ENCODE measurements around the gene ASIC4.

The ASIC4 gene

DNA sequence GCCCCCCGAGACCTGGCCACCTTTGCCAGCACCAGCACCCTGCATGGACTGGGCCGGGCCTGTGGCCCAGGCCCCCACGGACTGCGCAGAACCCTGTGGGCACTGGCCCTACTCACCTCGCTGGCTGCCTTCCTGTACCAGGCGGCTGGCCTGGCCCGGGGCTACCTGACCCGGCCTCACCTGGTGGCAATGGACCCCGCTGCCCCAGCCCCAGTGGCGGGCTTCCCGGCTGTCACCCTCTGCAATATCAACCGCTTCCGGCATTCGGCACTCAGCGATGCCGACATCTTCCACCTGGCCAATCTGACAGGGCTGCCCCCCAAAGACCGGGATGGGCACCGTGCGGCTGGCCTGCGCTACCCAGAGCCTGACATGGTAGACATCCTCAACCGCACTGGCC, 554 bp downstream of the ASIC4 start:
- no peak for DNase-seq (ENCODE audit: low read depth)
- H3K4me3 ChIP-seq (ENCODE audit: control insufficient read depth, low read depth, low read length) = no peak overlapping the region
- TF ChIP-seq, protein P1, sequence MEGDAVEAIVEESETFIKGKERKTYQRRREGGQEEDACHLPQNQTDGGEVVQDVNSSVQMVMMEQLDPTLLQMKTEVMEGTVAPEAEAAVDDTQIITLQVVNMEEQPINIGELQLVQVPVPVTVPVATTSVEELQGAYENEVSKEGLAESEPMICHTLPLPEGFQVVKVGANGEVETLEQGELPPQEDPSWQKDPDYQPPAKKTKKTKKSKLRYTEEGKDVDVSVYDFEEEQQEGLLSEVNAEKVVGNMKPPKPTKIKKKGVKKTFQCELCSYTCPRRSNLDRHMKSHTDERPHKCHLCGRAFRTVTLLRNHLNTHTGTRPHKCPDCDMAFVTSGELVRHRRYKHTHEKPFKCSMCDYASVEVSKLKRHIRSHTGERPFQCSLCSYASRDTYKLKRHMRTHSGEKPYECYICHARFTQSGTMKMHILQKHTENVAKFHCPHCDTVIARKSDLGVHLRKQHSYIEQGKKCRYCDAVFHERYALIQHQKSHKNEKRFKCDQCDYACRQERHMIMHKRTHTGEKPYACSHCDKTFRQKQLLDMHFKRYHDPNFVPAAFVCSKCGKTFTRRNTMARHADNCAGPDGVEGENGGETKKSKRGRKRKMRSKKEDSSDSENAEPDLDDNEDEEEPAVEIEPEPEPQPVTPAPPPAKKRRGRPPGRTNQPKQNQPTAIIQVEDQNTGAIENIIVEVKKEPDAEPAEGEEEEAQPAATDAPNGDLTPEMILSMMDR (conservative IDR thresholded peaks at IDR 0.05; ENCODE audit: control insufficient read depth, insufficient read depth, low read depth, low read length) = no peak

DNA sequence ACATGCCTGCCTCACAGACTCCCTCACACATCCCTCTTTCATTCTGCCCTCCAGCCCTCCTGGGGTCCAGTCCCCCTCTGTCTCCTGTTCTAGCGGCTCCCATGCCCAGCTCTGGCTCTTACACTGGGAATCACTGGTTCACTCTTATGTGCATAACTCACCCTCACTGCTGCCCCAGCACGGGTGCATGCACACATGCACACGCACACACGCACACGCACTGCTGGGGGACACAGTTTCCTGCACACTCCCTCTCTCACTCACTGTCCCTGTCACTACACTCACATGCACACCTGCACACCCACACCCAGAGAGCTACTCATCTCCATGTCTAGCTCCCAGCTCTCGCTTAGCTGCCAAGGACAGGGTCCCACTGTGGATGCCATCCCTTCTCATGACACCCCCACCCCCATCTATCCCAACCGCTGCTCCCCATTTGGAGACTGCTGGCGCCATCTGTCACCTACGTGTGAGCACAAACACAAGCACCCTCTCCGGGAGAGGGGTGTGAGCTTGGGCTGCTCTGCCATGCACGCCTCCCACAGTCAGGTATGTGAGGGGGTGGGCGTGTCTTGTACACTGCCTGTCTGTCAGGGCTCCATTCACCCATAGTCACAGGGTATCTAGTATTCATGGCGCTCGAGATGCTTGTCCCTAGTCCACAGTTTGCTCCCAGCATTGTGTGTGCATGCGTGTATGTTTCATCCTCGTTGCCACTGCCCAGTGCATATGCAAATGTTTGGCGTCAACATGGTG, 1.8 kb downstream of the ASIC4 start:
- H3K4me3 ChIP-seq (ENCODE audit: control insufficient read depth, low read depth, low read length) = no peak overlapping the region
- TF ChIP-seq, protein P1 (conservative IDR thresholded peaks at IDR 0.05; ENCODE audit: control insufficient read depth, insufficient read depth, low read depth, low read length) = no peak

DNA sequence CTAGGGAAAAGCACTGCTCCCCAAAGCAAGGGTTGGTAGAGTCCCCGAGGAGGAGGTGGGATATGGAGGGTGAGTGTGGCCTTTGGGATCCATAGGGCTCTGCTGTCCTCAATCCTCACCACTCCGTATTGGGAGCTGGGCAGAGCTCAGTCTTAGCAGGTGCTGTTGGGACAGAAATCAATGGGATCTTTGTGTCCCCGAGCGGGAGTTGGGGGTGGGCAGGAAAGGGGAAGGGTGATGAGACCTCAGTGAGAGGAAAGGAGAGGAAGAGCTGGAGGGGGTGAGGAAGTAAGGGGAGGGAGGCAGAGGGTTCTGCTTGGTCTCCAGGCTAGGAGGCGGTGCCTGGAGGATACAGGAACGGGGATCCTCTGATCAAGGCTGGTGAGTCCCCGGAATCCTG, 2.6 kb downstream of the ASIC4 start:
- no peak overlapping the region for H3K4me3 ChIP-seq (ENCODE audit: control insufficient read depth, low read depth, low read length)
- no peak for DNase-seq (ENCODE audit: low read depth)
- TF ChIP-seq, protein P1 (conservative IDR thresholded peaks at IDR 0.05; ENCODE audit: control insufficient read depth, insufficient read depth, low read depth, low read length) = no peak

More for the DNA sequence above, 1.8 kb downstream of the ASIC4 start:
- no peak for DNase-seq (ENCODE audit: low read depth)

DNA sequence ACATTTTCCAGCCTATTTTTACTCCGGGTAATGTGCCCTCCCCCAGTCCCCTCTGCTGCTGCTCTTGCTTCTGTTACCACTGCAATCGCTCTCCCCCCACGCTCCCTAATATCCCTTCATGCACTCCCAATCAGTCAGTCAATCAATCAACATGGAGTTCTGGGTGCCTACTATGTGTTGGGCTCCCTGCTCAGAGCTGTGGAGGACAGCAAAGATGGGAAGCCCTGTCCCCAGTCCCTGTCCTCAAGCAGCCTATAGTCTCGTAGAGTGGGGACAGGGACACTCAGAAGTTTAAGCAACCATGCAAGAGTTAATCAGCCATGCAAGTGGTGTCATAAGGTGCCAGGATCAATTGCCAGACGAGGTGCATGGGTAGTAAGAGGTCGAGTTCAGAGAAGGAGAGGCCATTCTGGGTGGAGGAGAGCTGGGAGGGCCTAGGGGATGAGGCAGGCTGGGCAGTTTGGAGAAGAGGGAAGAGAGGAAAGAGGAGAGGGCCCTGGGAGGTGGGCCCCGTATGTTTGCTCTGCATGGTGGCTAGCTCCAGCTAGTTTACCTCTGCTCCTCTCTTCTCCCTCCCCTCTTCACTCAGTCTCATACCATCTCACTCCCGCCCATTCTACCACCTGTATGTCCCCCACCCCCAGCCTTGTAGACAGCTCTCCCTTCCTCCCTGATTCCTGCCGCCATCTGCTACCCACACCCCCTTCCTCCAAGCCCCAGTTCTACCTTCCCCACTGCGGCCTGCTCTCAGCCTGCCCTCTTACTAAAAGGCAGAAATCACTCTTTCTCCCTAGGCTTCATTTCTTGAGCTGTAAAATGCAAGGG, 3.9 kb downstream of the ASIC4 start:
- TF ChIP-seq, protein P1 (conservative IDR thresholded peaks at IDR 0.05; ENCODE audit: control insufficient read depth, insufficient read depth, low read depth, low read length) = no peak
- no peak for DNase-seq (ENCODE audit: low read depth)
- no peak overlapping the region for H3K4me3 ChIP-seq (ENCODE audit: control insufficient read depth, low read depth, low read length)

DNA sequence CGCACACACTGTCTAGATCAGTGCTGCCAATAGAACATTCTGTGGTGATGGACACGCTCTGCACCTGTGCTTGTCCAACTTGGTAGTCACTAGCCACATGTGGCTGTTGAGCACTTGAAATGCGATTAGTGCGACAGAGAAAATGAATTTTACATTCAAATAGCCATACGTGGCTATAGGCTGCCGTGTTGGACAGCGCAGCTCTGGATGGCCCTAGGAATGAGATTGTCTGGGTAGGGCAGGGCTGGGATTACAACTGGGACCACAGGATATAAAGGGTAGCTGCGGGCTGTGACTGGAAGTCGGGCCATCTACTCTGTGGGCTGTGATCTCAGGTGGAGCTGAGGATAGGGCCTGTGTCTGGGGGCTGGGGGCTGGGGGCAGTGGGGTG, 5.2 kb downstream of the ASIC4 start:
- DNase-seq (ENCODE audit: low read depth) = no peak
- TF ChIP-seq, protein P1 (conservative IDR thresholded peaks at IDR 0.05; ENCODE audit: control insufficient read depth, insufficient read depth, low read depth, low read length) = no peak
- no peak overlapping the region for H3K4me3 ChIP-seq (ENCODE audit: control insufficient read depth, low read depth, low read length)

DNA sequence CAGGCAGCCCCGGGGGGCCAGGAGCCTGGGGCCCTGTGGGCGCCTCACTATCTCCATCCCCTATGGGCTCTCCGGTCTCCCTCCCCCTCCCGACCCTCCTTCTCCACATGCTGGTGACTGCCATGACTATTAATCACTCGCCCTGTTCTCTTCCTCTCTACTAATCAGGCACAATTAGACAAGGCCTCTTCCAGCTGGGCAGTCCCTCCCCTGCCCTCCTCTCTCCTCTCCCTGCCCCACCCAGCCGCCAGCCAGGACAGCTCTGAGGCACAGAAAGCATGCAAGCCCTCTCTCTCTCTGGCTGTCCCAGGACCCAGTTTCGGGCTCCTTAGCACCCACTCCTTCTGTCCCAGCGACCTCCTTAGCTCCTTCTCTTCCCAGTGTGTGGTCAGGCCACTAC, 5.8 kb downstream of the ASIC4 start:
- DNase-seq (ENCODE audit: low read depth) = no peak
- TF ChIP-seq, protein P1 (conservative IDR thresholded peaks at IDR 0.05; ENCODE audit: control insufficient read depth, insufficient read depth, low read depth, low read length) = no peak
- no peak overlapping the region for H3K4me3 ChIP-seq (ENCODE audit: control insufficient read depth, low read depth, low read length)
